Measurements from ENCODE around the gene CADM1.

GRCh38 chr11:115493488-115493887, 10.7 kb downstream of the CADM1 start:
- TF ChIP-seq CTCF (conservative IDR thresholded peaks at IDR 0.05; ENCODE audit: low read depth, low read length) (no peak), EZH2 (IDR thresholded peaks at IDR 0.05; ENCODE audit: low read length, unreplicated experiment) (no peak)
